ENCODE measurements around the gene CNTNAP2. TPM values are rescaled to one million over a fixed set of nuclear protein-coding genes. Genes with fewer than 3 reads are reported as not detected.

CNTNAP2 gene
- total RNA-seq, 6 experiments from 2014 or later, result 0.07 to 0.13 (median 0.12) TPM; not detected in 3

- H3K27ac Mint-ChIP-seq, result no peak overlapping the region
- H3K27me3 Mint-ChIP-seq (ENCODE audit: insufficient read depth), result no peaks in the 10 kb centered on the region
- H3K36me3 Mint-ChIP-seq (ENCODE audit: low read depth), result no peaks in the 10 kb centered on the region; the same call in 1 of the 2 replicates
- no peak for TF ChIP-seq CTCF (IDR thresholded peaks at IDR 0.05)
- peaks cover 29% of the 10 kb centered on the region for H3K9me3 Mint-ChIP-seq
- no peaks in the 10 kb centered on the region for H3K4me1 Mint-ChIP-seq (ENCODE audit: low read depth)
- no peak overlapping the region for H3K4me3 Mint-ChIP-seq
- no peak for DNase-seq
Measured at GRCh38 chr7:146764458-146764857, 647.9 kb downstream of the CNTNAP2 start.

- Mint-ChIP-seq H3K27me3 (ENCODE audit: insufficient read depth) (no peaks in the 10 kb centered on the region), H3K4me3 (no peak overlapping the region), H3K27ac (no peak overlapping the region), H3K4me1 (ENCODE audit: low read depth) (no peaks in the 10 kb centered on the region), H3K9me3 (peaks cover 43% of the 10 kb centered on the region), H3K36me3 (ENCODE audit: low read depth) (peaks cover 4% of the 10 kb centered on the region; the same call in 1 of the 2 replicates)
- DNase-seq, result no peak
- TF ChIP-seq CTCF (IDR thresholded peaks at IDR 0.05), result no peak
Measured at GRCh38 chr7:146768957-146769356, 652.4 kb downstream of the CNTNAP2 start.

- Mint-ChIP-seq H3K4me3 (no peak overlapping the region), H3K36me3 (ENCODE audit: low read depth) (peaks cover 4% of the 10 kb centered on the region; the same call in 1 of the 2 replicates), H3K27me3 (ENCODE audit: insufficient read depth) (no peaks in the 10 kb centered on the region), H3K9me3 (peaks cover 38% of the 10 kb centered on the region), H3K4me1 (ENCODE audit: low read depth) (no peaks in the 10 kb centered on the region), H3K27ac (no peak overlapping the region)
- no peak for DNase-seq
- TF ChIP-seq CTCF (IDR thresholded peaks at IDR 0.05), result no peak
Measured at GRCh38 chr7:146772601-146773000, 656.0 kb downstream of the CNTNAP2 start.

DNA sequence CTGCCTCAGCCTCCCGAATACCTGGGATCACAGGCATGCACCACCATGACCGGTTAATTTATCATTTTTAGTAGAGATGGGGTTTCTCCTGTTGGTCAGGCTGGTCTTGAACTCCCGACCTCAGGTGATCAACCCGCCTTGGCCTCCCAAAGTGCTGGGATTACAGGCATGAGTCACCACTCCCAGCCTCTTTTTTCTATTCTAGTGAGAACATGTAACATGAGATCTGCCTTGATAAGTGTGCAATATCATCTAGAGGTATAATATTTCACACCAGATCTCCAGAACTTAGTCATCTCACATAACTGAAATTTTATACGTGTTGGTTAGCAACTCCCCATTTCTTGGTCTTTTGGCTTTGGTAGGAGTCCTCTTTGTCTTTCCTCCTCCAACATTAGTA lies 656.9 kb downstream of the CNTNAP2 start:
- Mint-ChIP-seq H3K27ac (no peak overlapping the region), H3K4me3 (no peak overlapping the region), H3K36me3 (ENCODE audit: low read depth) (peaks cover 4% of the 10 kb centered on the region; the same call in 1 of the 2 replicates), H3K9me3 (peaks cover 38% of the 10 kb centered on the region), H3K27me3 (ENCODE audit: insufficient read depth) (no peaks in the 10 kb centered on the region), H3K4me1 (ENCODE audit: low read depth) (no peaks in the 10 kb centered on the region)
- no peak for DNase-seq
- no peak for TF ChIP-seq CTCF (IDR thresholded peaks at IDR 0.05)

- H3K27ac Mint-ChIP-seq, result no peak overlapping the region
- no peak for DNase-seq
- H3K4me3 Mint-ChIP-seq, result no peak overlapping the region
Measured at GRCh38 chr7:146781352-146782116, 664.9 kb downstream of the CNTNAP2 start.

More at GRCh38 chr7:146781352-146782116, 664.9 kb downstream of the CNTNAP2 start:
- H3K9me3 Mint-ChIP-seq, result peaks cover 27% of the 10 kb centered on the region
- no peaks in the 10 kb centered on the region for H3K4me1 Mint-ChIP-seq (ENCODE audit: low read depth)
- no peak for TF ChIP-seq CTCF (IDR thresholded peaks at IDR 0.05)
- no peaks in the 10 kb centered on the region for H3K36me3 Mint-ChIP-seq (ENCODE audit: low read depth)
- H3K27me3 Mint-ChIP-seq (ENCODE audit: insufficient read depth), result peaks cover 3% of the 10 kb centered on the region; the same call in 1 of the 2 replicates

Data from HFFc6 (cell line).